GM23338 (cell line): ENCODE data around the gene FXYD6.

ENCODE experiments used
- EZH2 ChIP-seq: fragments of 200-600 bp; sonication (generic); IDR thresholded peaks from one replicate; pipeline ENCODE4 v1.8.0; 2017; ENCODE audit warnings: antibody characterized with exemption, mild to moderate bottlenecking, low read depth; ENCODE audit not compliant: unreplicated experiment
- JUNB ChIP-seq: IDR thresholded peaks from one replicate; pipeline ENCODE4 v1.6.1; 2016; ENCODE audit warnings: antibody characterized with exemption; ENCODE audit not compliant: unreplicated experiment
- POLR2AphosphoS5 ChIP-seq: IDR thresholded peaks from 2 replicates; pipeline ENCODE4 v1.6.1; 2016; ENCODE audit warnings: antibody characterized with exemption, low read depth
- STAT1 ChIP-seq: IDR thresholded peaks from one replicate; pipeline ENCODE4 v1.6.1; 2016; ENCODE audit warnings: antibody characterized with exemption; ENCODE audit not compliant: unreplicated experiment
- TF ChIP-seq, protein P1 (sequence below), 2 experiments: fragments of 200-600 bp in 1 of 2; sonication (generic) in 1 of 2; conservative IDR thresholded peaks; 2 replicates each; pipeline versions ENCODE4 v1.5.1 to v1.6.1; 2016 to 2017; ENCODE audit warnings: antibody characterized with exemption in 2 of 2, low read depth in 2 of 2, mild to moderate bottlenecking in 2 of 2, moderate library complexity in 1 of 2
- TF ChIP-seq, protein P2 (sequence below): IDR thresholded peaks from one replicate; pipeline ENCODE4 v1.6.1; 2018; ENCODE audit warnings: antibody characterized with exemption; ENCODE audit not compliant: unreplicated experiment

DNA sequence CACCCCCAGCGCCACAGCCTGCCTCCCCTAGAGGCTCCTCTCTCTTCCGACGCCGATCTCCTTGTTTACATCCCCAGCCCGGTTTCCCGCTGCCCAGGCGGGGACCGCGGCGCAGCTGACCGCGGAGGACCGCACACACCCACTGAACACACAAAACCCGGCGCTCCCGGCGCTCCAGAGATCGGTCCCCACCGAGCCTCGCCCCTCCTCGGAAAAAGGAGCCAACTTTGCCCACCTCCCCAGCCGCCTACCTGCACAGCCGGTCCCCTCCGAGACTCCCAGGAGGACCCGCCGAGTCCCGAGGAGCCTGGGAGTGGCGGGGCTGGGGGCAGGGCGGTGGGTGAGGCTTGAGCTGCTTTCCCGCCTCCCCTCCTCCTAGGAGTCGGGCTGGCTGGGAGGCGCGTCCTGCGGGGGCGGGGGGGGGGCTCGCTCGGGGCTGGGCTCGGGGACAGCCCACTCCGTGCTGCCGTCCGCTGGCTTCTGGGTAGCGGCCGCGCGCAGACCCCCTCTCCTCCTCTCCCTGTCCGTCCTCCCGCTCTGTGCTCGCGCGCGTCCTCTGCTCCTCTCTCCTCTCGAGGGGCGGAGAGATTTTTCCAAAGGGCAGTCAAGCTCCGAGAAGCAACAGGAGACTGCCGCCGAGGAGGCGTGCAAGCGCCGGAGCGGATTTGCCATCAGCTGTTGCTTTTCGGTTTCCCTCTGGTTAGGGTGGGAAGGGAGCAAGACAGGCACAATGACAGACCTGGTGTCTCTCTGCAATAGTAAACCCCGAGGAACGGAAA, at the start of gene FXYD6:
- TF ChIP-seq, protein P1, sequence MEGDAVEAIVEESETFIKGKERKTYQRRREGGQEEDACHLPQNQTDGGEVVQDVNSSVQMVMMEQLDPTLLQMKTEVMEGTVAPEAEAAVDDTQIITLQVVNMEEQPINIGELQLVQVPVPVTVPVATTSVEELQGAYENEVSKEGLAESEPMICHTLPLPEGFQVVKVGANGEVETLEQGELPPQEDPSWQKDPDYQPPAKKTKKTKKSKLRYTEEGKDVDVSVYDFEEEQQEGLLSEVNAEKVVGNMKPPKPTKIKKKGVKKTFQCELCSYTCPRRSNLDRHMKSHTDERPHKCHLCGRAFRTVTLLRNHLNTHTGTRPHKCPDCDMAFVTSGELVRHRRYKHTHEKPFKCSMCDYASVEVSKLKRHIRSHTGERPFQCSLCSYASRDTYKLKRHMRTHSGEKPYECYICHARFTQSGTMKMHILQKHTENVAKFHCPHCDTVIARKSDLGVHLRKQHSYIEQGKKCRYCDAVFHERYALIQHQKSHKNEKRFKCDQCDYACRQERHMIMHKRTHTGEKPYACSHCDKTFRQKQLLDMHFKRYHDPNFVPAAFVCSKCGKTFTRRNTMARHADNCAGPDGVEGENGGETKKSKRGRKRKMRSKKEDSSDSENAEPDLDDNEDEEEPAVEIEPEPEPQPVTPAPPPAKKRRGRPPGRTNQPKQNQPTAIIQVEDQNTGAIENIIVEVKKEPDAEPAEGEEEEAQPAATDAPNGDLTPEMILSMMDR (conservative IDR thresholded peaks at IDR 0.05; ENCODE audit: low read depth in 2 of 2), result no peak
- TF ChIP-seq EZH2 (no peak), POLR2AphosphoS5 (peak; percentile 46; the same call in 1 of the 2 replicates), JUNB (no peak), STAT1 (no peak)
- TF ChIP-seq, protein P2, sequence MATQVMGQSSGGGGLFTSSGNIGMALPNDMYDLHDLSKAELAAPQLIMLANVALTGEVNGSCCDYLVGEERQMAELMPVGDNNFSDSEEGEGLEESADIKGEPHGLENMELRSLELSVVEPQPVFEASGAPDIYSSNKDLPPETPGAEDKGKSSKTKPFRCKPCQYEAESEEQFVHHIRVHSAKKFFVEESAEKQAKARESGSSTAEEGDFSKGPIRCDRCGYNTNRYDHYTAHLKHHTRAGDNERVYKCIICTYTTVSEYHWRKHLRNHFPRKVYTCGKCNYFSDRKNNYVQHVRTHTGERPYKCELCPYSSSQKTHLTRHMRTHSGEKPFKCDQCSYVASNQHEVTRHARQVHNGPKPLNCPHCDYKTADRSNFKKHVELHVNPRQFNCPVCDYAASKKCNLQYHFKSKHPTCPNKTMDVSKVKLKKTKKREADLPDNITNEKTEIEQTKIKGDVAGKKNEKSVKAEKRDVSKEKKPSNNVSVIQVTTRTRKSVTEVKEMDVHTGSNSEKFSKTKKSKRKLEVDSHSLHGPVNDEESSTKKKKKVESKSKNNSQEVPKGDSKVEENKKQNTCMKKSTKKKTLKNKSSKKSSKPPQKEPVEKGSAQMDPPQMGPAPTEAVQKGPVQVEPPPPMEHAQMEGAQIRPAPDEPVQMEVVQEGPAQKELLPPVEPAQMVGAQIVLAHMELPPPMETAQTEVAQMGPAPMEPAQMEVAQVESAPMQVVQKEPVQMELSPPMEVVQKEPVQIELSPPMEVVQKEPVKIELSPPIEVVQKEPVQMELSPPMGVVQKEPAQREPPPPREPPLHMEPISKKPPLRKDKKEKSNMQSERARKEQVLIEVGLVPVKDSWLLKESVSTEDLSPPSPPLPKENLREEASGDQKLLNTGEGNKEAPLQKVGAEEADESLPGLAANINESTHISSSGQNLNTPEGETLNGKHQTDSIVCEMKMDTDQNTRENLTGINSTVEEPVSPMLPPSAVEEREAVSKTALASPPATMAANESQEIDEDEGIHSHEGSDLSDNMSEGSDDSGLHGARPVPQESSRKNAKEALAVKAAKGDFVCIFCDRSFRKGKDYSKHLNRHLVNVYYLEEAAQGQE, result no peak
